HepG2 (cell line): ENCODE data around the gene CHDH. TPM values are rescaled to one million over a fixed set of nuclear protein-coding genes. Genes with fewer than 3 reads are reported as not detected.

Experiments used
- CREM ChIP-seq, 2 experiments: sonication (generic) in 1 of 2; formaldehyde crosslinking in 1 of 2; IDR thresholded peaks; 2 replicates each; pipeline versions ENCODE4 v1.4.0 to v1.6.1; 2016 to 2020; ENCODE audit warnings: antibody characterized with exemption in 1 of 2, mild to moderate bottlenecking in 1 of 2, missing genetic modification reagents in 1 of 2
- DNMT3B ChIP-seq: conservative IDR thresholded peaks from 2 replicates; pipeline ENCODE4 v1.6.1; 2016; ENCODE audit warnings: missing biosample characterization, control low read depth
- ESRRA ChIP-seq: sonication (generic); formaldehyde crosslinking; IDR thresholded peaks from 2 replicates; pipeline ENCODE4 v1.5.1; 2020; ENCODE audit warnings: mild to moderate bottlenecking, low read depth, missing genetic modification reagents
- ISL2 ChIP-seq: sonication (generic); formaldehyde crosslinking; IDR thresholded peaks from 2 replicates; pipeline ENCODE4 v1.5.0; 2020; ENCODE audit warnings: missing genetic modification reagents
- MIXL1 ChIP-seq: IDR thresholded peaks from 2 replicates; pipeline ENCODE4 v1.6.1; 2016
- NAIF1 ChIP-seq: sonication (generic); formaldehyde crosslinking; IDR thresholded peaks from 2 replicates; pipeline ENCODE4 v1.5.0; 2020; ENCODE audit warnings: mild to moderate bottlenecking, missing genetic modification reagents, borderline replicate concordance
- RBM39 ChIP-seq: fragments of 200-400 bp; formaldehyde crosslinking; IDR thresholded peaks from one replicate; pipeline ENCODE4 v1.6.1; 2018; ENCODE audit warnings: antibody characterized with exemption, mild to moderate bottlenecking, low read depth, low read length; ENCODE audit not compliant: poor library complexity, severe bottlenecking
- RNF219 ChIP-seq: sonication (generic); formaldehyde crosslinking; IDR thresholded peaks from 2 replicates; pipeline ENCODE4 v1.5.0; 2020; ENCODE audit warnings: mild to moderate bottlenecking, missing genetic modification reagents
- TAF15 ChIP-seq: fragments of 200-400 bp; formaldehyde crosslinking; IDR thresholded peaks from one replicate; pipeline ENCODE4 v1.6.1; 2018; ENCODE audit warnings: mild to moderate bottlenecking, low read depth, low read length; ENCODE audit not compliant: poor library complexity, severe bottlenecking
- ZNF121 ChIP-seq: sonication (generic); formaldehyde crosslinking; IDR thresholded peaks from 2 replicates; pipeline ENCODE4 v1.5.0; 2020; ENCODE audit warnings: mild to moderate bottlenecking, missing genetic modification reagents
- ZNF224 ChIP-seq: sonication (generic); formaldehyde crosslinking; IDR thresholded peaks from 2 replicates; pipeline ENCODE4 v1.5.0; 2020; ENCODE audit warnings: mild to moderate bottlenecking, missing genetic modification reagents
- ZNF232 ChIP-seq: sonication (generic); formaldehyde crosslinking; IDR thresholded peaks from 2 replicates; pipeline ENCODE4 v1.4.0; 2020; ENCODE audit warnings: missing genetic modification reagents, borderline replicate concordance
- ZNF382 ChIP-seq: sonication (generic); formaldehyde crosslinking; IDR thresholded peaks from 2 replicates; pipeline ENCODE4 v1.5.0; 2020; ENCODE audit warnings: missing genetic modification reagents, mild to moderate bottlenecking, borderline replicate concordance
- ZNF44 ChIP-seq: sonication (generic); formaldehyde crosslinking; IDR thresholded peaks from 2 replicates; pipeline ENCODE4 v1.5.1; 2020; ENCODE audit warnings: mild to moderate bottlenecking, missing genetic modification reagents
- ZNF501 ChIP-seq: sonication (generic); formaldehyde crosslinking; IDR thresholded peaks from 2 replicates; pipeline ENCODE4 v1.5.1; 2020; ENCODE audit warnings: mild to moderate bottlenecking, moderate library complexity, missing genetic modification reagents
- ZSCAN31 ChIP-seq: sonication (generic); formaldehyde crosslinking; IDR thresholded peaks from 2 replicates; pipeline ENCODE4 v1.5.0; 2020; ENCODE audit warnings: low read depth, mild to moderate bottlenecking, missing genetic modification reagents
- polyA plus RNA-seq, 8 experiments: library from polyadenylated mRNA; depleted of rRNA in 3 of 8; stranded (reverse) in 7 of 8; unstranded in 1 of 8; fragments of >200 nt; fragmentation: Illumina TruSeq in 4 of 8; extraction: Trizol in 4 of 8; gene quantifications; 2 replicates each; pipeline versions ENCODE4 v1.2.1 to v1.2.3, GENCODE V29; 2011 to 2016; ENCODE audit warnings: low read depth in 4 of 8, missing spikeins in 1 of 8, mixed read lengths in 1 of 8; ENCODE audit not compliant: insufficient read depth in 1 of 8
- total RNA-seq, 5 experiments: library from RNA; depleted of rRNA; stranded (reverse); fragments of >200 nt; fragmentation: Illumina TruSeq; extraction: Trizol; gene quantifications; 2 replicates each; pipeline ENCODE4 v1.2.3, GENCODE V29; 2016; ENCODE audit warnings: low read depth in 1 of 5
- TF ChIP-seq, protein P1 (sequence below): sonication (generic); formaldehyde crosslinking; IDR thresholded peaks from 2 replicates; pipeline ENCODE4 v1.5.0; 2020; ENCODE audit warnings: mild to moderate bottlenecking, missing genetic modification reagents
- TF ChIP-seq, protein P2 (sequence below): sonication (generic); formaldehyde crosslinking; IDR thresholded peaks from 2 replicates; pipeline ENCODE4 v1.8.0; 2022; ENCODE audit warnings: mild to moderate bottlenecking, missing genetic modification reagents, moderate library complexity
- TF ChIP-seq, protein P3 (sequence below): sonication (generic); formaldehyde crosslinking; IDR thresholded peaks from 2 replicates; pipeline ENCODE4 v1.4.0; 2020; ENCODE audit warnings: mild to moderate bottlenecking, low read depth, missing genetic modification reagents
- TF ChIP-seq, protein P4 (sequence below): sonication (generic); formaldehyde crosslinking; IDR thresholded peaks from 2 replicates; pipeline ENCODE4 v1.4.0; 2020; ENCODE audit warnings: missing genetic modification reagents

CHDH gene
- total and polyA plus RNA-seq, 2 of the 13 experiments (the other 11 are each of a cell fraction or from before 2014, with no cell fraction given): 28.1 to 48.9 TPM

- TF ChIP-seq DNMT3B (CRISPR knock-in tag): 0 out of 2 replicates have a peak, but pooled peaks have one; percentile 5
- TF ChIP-seq, protein P1, sequence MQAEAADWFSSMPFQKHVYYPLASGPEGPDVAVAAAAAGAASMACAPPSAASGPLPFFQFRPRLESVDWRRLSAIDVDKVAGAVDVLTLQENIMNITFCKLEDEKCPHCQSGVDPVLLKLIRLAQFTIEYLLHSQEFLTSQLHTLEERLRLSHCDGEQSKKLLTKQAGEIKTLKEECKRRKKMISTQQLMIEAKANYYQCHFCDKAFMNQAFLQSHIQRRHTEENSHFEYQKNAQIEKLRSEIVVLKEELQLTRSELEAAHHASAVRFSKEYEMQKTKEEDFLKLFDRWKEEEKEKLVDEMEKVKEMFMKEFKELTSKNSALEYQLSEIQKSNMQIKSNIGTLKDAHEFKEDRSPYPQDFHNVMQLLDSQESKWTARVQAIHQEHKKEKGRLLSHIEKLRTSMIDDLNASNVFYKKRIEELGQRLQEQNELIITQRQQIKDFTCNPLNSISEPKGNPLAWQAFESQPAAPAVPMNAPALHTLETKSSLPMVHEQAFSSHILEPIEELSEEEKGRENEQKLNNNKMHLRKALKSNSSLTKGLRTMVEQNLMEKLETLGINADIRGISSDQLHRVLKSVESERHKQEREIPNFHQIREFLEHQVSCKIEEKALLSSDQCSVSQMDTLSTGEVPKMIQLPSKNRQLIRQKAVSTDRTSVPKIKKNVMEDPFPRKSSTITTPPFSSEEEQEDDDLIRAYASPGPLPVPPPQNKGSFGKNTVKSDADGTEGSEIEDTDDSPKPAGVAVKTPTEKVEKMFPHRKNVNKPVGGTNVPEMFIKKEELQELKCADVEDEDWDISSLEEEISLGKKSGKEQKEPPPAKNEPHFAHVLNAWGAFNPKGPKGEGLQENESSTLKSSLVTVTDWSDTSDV (CRISPR knock-in tag): no peak
- no peak for TF ChIP-seq RNF219 (CRISPR knock-in tag)
- TF ChIP-seq ZNF121: no peak
- TF ChIP-seq MIXL1: no peak
- no peak for TF ChIP-seq ZSCAN31 (CRISPR knock-in tag)
- TF ChIP-seq ZNF382 (CRISPR knock-in tag): no peak
- no peak for TF ChIP-seq CREM (IDR thresholded peaks at IDR 0.05)
- TF ChIP-seq CREM (CRISPR knock-in tag; IDR thresholded peaks at IDR 0.05): no peak
- TF ChIP-seq, protein P2, sequence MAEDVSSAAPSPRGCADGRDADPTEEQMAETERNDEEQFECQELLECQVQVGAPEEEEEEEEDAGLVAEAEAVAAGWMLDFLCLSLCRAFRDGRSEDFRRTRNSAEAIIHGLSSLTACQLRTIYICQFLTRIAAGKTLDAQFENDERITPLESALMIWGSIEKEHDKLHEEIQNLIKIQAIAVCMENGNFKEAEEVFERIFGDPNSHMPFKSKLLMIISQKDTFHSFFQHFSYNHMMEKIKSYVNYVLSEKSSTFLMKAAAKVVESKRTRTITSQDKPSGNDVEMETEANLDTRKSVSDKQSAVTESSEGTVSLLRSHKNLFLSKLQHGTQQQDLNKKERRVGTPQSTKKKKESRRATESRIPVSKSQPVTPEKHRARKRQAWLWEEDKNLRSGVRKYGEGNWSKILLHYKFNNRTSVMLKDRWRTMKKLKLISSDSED: 0 out of 2 replicates have a peak, but pooled peaks have one; percentile 29
- TF ChIP-seq, protein P3, sequence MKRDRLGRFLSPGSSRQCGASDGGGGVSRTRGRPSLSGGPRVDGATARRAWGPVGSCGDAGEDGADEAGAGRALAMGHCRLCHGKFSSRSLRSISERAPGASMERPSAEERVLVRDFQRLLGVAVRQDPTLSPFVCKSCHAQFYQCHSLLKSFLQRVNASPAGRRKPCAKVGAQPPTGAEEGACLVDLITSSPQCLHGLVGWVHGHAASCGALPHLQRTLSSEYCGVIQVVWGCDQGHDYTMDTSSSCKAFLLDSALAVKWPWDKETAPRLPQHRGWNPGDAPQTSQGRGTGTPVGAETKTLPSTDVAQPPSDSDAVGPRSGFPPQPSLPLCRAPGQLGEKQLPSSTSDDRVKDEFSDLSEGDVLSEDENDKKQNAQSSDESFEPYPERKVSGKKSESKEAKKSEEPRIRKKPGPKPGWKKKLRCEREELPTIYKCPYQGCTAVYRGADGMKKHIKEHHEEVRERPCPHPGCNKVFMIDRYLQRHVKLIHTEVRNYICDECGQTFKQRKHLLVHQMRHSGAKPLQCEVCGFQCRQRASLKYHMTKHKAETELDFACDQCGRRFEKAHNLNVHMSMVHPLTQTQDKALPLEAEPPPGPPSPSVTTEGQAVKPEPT: no peak
- TF ChIP-seq ZNF232 (CRISPR knock-in tag): no peak
- TF ChIP-seq, protein P4, sequence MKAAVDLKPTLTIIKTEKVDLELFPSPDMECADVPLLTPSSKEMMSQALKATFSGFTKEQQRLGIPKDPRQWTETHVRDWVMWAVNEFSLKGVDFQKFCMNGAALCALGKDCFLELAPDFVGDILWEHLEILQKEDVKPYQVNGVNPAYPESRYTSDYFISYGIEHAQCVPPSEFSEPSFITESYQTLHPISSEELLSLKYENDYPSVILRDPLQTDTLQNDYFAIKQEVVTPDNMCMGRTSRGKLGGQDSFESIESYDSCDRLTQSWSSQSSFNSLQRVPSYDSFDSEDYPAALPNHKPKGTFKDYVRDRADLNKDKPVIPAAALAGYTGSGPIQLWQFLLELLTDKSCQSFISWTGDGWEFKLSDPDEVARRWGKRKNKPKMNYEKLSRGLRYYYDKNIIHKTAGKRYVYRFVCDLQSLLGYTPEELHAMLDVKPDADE (CRISPR knock-in tag): no peak
- TF ChIP-seq TAF15: no peak
- TF ChIP-seq ESRRA (CRISPR knock-in tag): no peak
- peak; percentile 87 for TF ChIP-seq ZNF501 (CRISPR knock-in tag)
- TF ChIP-seq ZNF224 (CRISPR knock-in tag): no peak
- no peak for TF ChIP-seq ISL2
- peak; percentile 17; the same call in 1 of the 2 replicates for TF ChIP-seq NAIF1
- TF ChIP-seq ZNF44 (CRISPR knock-in tag): no peak
- TF ChIP-seq RBM39: no peak
Measured at GRCh38 chr3:53845103-53845880, 927 bp downstream of the CHDH start (continued).
